HG03159 (cell line): Measurements from ENCODE around the gene ASAH2.
"Not testable (repeated sequence)": the region's sequence is repeated elsewhere in the genome, so short reads cannot be mapped to it uniquely, and the experiment has no call there.

ENCODE experiments used
- ATAC-seq: cut with Tn5 transposase; IDR thresholded peaks from one replicate; pipeline ENCODE4 v1.9.1; 2021; ENCODE audit warnings: mild to moderate bottlenecking, moderate library complexity; ENCODE audit not compliant: unreplicated experiment

Gene ASAH2

GRCh38 chr10:50251394-50251793 lies at the start of gene ASAH2:
ASAH2 (minus strand) TSS chr10:50251516; CDS start chr10:50248610, 2,906 bp downstream.
- no peak for ATAC-seq

GRCh38 chr10:50299948-50300669 lies 48.8 kb upstream of the ASAH2 start:
- ATAC-seq = no peak

GRCh38 chr10:50295367-50295766 lies 44.1 kb upstream of the ASAH2 start:
- no peak for ATAC-seq

- no peak for ATAC-seq
Observed at GRCh38 chr10:50294582-50294981, 43.3 kb upstream of the ASAH2 start.

- ATAC-seq = no peak
Observed at GRCh38 chr10:50293513-50294313, 42.4 kb upstream of the ASAH2 start.

- no peak for ATAC-seq
Observed at GRCh38 chr10:50291261-50291850, 40.0 kb upstream of the ASAH2 start.

GRCh38 chr10:50289196-50289595 lies 37.9 kb upstream of the ASAH2 start:
- no peak for ATAC-seq

- no peak for ATAC-seq
Observed at GRCh38 chr10:50286996-50287803, 35.9 kb upstream of the ASAH2 start.

- no peak for ATAC-seq
Observed at GRCh38 chr10:50286517-50286916, 35.2 kb upstream of the ASAH2 start.

GRCh38 chr10:50281967-50282522 lies 30.7 kb upstream of the ASAH2 start:
- ATAC-seq = no peak

- ATAC-seq = no peak
Observed at GRCh38 chr10:50281210-50281966, 30.1 kb upstream of the ASAH2 start.

GRCh38 chr10:50280049-50280841 lies 28.9 kb upstream of the ASAH2 start:
- no peak for ATAC-seq

GRCh38 chr10:50279489-50279888 lies 28.2 kb upstream of the ASAH2 start:
- no peak for ATAC-seq

- ATAC-seq = peak; percentile 60
Observed at GRCh38 chr10:50275650-50276235, 24.4 kb upstream of the ASAH2 start.

- no peak for ATAC-seq
Observed at GRCh38 chr10:50272531-50272930, 21.2 kb upstream of the ASAH2 start.

GRCh38 chr10:50271564-50272250 lies 20.4 kb upstream of the ASAH2 start:
- no peak for ATAC-seq

GRCh38 chr10:50267877-50268276 lies 16.6 kb upstream of the ASAH2 start:
- ATAC-seq = not testable (repeated sequence)

GRCh38 chr10:50262625-50263024 lies 11.3 kb upstream of the ASAH2 start:
- not testable (repeated sequence) for ATAC-seq
